Skeletal muscle satellite cell (primary cell): Measurements from ENCODE around the gene HNF4A. TPM values are rescaled to one million over a fixed set of nuclear protein-coding genes. Genes with fewer than 3 reads are reported as not detected.
"Not testable (repeated sequence)": the region's sequence is repeated elsewhere in the genome, so short reads cannot be mapped to it uniquely, and the experiment has no call there.

Experiments
- H3K27me3 ChIP-seq: 2 replicates; pipeline ENCODE4 v1.7.0; 2013; ENCODE audit warnings: low read length; ENCODE audit not compliant: control insufficient read depth, insufficient read depth
- H3K36me3 ChIP-seq: 2 replicates; pipeline ENCODE4 v1.7.0; 2013; ENCODE audit warnings: mild to moderate bottlenecking, control low read depth, low read length; ENCODE audit not compliant: insufficient read depth
- H3K4me1 ChIP-seq: 2 replicates; pipeline ENCODE4 v1.7.0; 2013; ENCODE audit warnings: low read length; ENCODE audit not compliant: control insufficient read depth, insufficient read depth
- H3K4me2 ChIP-seq: 2 replicates; pipeline ENCODE4 v1.7.0; 2013; ENCODE audit warnings: mild to moderate bottlenecking, low read length
- H3K4me3 ChIP-seq: 2 replicates; pipeline ENCODE4 v1.7.0; 2013; ENCODE audit warnings: low read length
- H3K9ac ChIP-seq: 2 replicates; pipeline ENCODE4 v1.7.0; 2013; ENCODE audit warnings: mild to moderate bottlenecking, low read depth, low read length, moderate library complexity
- H3K9me3 ChIP-seq: replicated peaks from 2 replicates; pipeline ENCODE4 v1.7.0; 2013; ENCODE audit warnings: mild to moderate bottlenecking, control low read depth, low read length
- total RNA-seq: library from RNA; depleted of rRNA; stranded (reverse); fragments of >200 nt; gene quantifications from 2 replicates; pipeline ENCODE4 v1.2.3, GENCODE V29; 2012; rRNA removed

Gene HNF4A
- total RNA-seq = not detected in 2 replicates

DNA sequence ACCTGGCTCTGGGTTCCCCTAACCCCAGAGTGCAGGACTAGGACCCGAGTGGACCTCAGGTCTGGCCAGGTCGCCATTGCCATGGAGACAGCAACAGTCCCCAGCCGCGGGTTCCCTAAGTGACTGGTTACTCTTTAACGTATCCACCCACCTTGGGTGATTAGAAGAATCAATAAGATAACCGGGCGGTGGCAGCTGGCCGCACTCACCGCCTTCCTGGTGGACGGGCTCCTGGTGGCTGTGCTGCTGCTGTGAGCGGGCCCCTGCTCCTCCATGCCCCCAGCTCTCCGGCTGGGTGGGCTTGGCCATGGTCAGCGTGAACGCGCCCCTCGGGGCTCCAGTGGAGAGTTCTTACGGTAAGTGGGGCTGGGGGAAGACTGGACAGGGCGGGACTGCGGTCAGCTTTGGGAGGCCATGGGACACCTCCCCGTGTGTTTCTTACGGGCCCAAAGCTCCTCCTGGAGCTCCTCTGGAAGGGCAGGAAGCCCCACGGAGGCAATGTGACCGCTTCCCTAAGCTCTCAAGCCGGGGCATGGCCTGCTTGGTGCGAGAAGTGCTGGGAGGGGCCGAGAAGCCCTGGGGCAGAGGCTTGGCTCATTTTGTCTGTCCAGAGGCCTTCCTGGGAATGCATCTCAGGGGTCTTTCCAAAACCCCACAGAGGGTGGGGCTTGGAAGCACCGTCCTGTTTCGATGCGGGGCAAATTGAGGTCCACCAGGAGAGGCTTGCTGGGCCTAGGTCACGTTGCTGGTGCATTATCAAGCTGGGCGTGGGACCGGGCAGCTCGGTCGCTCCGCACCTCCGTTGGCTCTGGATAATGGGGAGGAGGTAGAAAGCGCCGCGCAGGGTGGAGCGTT lies at the start of gene HNF4A:
HNF4A (plus strand) TSS at position 202 of the 855 bp plus-strand sequence; CDS start at position 308, 106 bp downstream.
- Histone ChIP-seq H3K36me3 (no peaks in the 10 kb centered on the region), H3K4me2 (no peak within 1 kb of the TSS), H3K4me3 (no peak within 1 kb of the TSS), H3K9me3 (no peaks in the 10 kb centered on the region), H3K27me3 (peaks cover 69% of the 10 kb centered on the region), H3K4me1 (no peaks in the 10 kb centered on the region), H3K9ac (no peak within 1 kb of the TSS)

DNA sequence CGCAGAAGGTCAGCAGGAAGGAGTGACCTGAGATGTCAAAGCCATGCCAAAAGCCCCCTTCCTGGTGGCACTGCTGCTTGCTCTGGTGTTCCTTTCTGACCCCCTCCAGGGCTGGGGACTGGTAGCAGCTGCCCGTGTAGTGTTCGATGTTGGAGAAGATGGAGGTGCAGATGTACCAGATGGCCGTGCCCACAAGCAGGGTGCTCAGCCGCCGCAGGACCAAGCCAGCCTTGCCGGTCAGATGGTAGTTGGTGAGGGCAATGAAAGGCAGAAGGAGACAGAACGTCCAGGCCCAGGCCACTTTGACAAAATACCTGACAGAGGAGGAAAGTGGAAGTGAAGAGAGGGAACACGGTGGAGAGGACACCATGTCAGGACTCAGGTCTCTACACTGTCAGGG lies 48.6 kb upstream of the HNF4A start:
- no peaks in the 10 kb centered on the region for H3K36me3 ChIP-seq
- H3K4me3 ChIP-seq = no peak overlapping the region
- H3K27me3 ChIP-seq = no peaks in the 10 kb centered on the region
- H3K4me1 ChIP-seq = peaks cover 6% of the 10 kb centered on the region
- H3K9me3 ChIP-seq = no peaks in the 10 kb centered on the region
- H3K9ac ChIP-seq = no peak overlapping the region
- H3K4me2 ChIP-seq = no peak overlapping the region

DNA sequence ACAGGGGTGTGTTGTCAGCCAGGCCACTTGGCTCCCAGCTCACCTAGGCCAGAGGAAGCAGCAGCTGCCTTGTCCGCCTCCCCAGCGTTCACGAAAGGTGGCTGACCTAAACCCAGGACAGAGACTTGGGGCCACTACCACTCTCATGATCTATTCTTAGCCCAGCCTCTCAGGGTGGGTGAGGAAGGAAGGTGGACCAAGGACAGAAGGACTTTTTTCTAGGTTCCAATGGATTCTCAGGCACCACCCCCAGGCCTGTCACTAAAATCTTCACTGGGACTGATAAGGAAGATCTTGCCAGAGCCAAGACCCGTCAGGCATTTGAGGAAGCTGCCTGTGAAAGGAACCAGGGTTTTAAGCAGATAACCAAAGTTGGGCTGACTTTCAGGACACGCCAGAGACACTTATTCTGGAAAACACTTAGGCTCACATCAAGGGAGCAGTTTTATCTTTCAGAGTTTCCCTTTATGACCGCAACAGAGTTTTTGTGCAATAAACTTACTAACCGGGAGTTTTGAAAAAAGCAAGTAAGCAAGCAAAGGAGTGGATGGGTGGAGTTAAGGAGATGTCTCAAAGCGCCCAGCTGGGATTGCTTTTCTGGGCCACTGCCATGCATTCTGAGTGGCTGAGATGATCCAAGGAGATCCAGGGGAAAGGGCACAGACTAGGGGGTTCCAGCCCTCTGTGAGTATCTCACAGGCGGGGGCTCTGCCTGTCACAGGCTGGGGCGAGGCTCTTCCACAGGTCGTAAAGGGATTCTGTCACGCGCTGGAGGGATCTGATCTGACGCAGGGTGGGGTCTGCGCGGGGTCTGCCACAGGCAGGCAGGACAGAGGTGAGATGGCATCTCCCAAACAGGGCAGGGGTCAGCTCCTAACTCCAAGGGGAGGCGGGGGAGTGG lies 45.5 kb upstream of the HNF4A start:
- peak overlapping the region; percentile 99 for H3K4me2 ChIP-seq
- no peaks in the 10 kb centered on the region for H3K36me3 ChIP-seq
- H3K27me3 ChIP-seq = peaks cover 3% of the 10 kb centered on the region
- H3K9me3 ChIP-seq = no peaks in the 10 kb centered on the region
- peak overlapping the region; percentile 98 for H3K4me3 ChIP-seq
- H3K4me1 ChIP-seq = peaks cover 6% of the 10 kb centered on the region
- H3K9ac ChIP-seq = peak overlapping the region; percentile 85

DNA sequence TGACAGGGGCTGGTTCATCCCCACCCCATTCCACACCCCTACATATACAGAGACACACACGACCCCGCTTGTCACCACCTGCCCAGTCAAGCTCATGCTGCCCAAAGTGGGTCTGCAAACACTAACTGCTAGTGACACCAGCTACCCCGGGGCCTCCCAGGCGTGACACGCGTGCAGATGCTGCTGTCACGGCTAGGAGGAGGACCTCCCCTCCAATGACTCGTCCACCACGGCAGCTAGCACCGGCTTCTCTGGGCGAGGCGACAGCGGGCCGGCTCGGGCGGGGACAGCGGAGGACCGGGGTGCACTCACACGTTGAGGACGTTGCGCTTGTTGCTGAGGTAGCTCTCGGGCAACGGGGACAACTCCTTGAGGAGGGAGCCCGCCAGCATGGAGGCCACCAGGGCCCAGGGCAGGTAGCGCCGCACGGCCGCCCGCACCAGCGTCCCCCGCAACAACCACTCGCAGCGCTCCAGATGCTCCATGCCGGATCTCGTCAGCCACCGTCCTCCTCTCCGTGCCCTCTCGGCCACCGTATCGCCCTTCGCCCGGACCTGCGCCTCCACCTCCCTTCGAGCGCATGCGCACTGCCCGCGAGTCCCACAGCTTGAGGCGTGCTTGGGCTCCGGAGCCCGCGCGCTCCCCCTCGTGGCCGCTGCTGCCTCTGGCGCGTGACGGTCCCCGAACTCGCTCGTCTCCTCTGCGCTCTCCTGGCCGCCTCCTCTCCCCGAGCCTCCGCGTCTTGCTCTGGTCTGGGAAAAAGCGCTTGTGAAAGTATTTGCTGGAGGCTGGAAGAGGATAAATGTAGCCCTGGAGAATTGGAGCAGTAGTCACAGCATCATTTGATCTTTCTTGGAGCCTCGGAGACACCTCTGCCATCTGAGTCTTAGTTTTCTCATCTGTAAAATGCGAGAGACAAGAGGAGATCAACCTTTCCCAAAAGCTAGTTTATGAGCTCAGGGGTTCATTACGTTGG lies 44.5 kb upstream of the HNF4A start, which contains the start of gene FITM2:
FITM2 (minus strand) TSS at position 539 of the 976 bp plus-strand sequence; CDS start at position 485, 54 bp downstream.
- Histone ChIP-seq H3K9ac (peak within 1 kb of the TSS; percentile 85), H3K4me2 (peak within 1 kb of the TSS; percentile 99), H3K4me3 (peak within 1 kb of the TSS; percentile 98), H3K27me3 (peaks cover 3% of the 10 kb centered on the region), H3K4me1 (peaks cover 6% of the 10 kb centered on the region), H3K9me3 (no peaks in the 10 kb centered on the region), H3K36me3 (no peaks in the 10 kb centered on the region)

DNA sequence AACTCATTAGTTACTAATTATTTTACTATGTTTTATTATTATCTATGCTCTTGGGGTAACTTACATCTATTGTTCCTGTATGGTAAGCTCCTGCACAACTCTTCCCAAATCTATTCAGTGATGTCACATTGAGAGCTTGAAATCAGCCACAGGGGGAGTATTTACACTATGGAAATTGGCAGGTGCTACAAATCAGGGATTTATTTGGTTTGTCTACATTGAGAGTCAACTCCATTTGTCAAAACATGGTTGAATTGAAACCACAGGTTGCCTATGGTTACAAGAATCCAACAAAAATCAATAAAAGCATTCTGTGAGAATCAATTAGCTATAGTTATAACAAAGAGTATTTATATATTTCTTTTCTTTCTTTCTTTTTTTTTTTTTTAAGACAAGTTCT lies 40.6 kb upstream of the HNF4A start:
- H3K36me3 ChIP-seq = no peaks in the 10 kb centered on the region
- H3K27me3 ChIP-seq = peaks cover 15% of the 10 kb centered on the region
- H3K4me1 ChIP-seq = peaks cover 2% of the 10 kb centered on the region
- H3K9ac ChIP-seq = no peak overlapping the region
- H3K9me3 ChIP-seq = no peaks in the 10 kb centered on the region
- H3K4me2 ChIP-seq = no peak overlapping the region
- no peak overlapping the region for H3K4me3 ChIP-seq

DNA sequence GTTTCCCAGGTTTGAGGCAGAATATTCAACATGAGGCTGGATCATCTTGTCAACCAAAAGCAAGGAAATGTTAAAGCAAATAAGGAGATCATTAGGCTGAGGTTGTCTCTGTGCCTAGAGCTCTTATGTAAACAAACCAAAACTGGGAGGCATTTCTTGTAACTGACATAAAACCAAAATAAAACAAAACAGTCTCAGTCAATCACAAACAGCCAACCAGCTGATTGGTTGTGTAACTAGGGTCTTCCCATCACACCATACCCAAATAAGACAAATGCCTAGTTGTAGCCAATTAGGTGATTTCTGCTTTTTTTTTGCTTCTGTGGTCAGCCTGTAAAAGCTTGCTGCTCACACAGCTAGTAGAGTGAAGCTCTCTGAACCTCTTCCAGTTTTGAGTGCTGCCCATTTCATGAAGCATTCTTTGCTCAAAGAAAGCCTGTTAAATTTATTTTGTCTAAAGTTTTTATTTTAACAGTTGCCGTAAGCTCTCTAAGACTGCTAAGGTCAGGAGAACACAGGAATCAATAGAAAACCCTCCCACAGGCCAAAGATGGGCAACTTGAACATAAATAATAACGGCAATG lies 35.6 kb upstream of the HNF4A start:
- Histone ChIP-seq H3K4me1 (no peaks in the 10 kb centered on the region), H3K4me2 (no peak overlapping the region), H3K4me3 (no peak overlapping the region), H3K27me3 (peaks cover 15% of the 10 kb centered on the region), H3K9ac (no peak overlapping the region), H3K9me3 (no peaks in the 10 kb centered on the region), H3K36me3 (no peaks in the 10 kb centered on the region)

DNA sequence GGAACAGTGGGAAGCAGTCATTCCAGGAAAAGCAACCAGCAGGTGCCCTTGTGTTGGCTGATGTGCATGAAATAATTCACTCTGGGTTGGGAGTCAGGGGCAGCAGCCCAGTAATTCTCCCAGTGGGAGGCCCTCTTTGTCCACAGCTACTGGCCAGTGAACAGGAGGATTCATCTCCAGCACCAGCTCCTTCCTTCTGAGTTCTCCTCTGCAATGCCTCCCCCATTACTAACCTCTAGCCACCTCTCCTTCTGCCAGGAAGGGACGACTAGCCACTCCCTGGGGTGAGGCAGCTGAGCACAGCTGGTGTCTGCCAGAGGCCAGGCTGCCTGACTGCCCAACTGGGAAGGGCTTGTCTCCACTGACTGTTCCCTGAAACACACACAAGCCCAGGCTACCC lies 31.2 kb upstream of the HNF4A start:
- H3K4me3 ChIP-seq = no peak overlapping the region
- peaks cover 6% of the 10 kb centered on the region for H3K27me3 ChIP-seq
- no peak overlapping the region for H3K4me2 ChIP-seq
- no peaks in the 10 kb centered on the region for H3K9me3 ChIP-seq
- no peak overlapping the region for H3K9ac ChIP-seq
- H3K4me1 ChIP-seq = no peaks in the 10 kb centered on the region
- no peaks in the 10 kb centered on the region for H3K36me3 ChIP-seq

DNA sequence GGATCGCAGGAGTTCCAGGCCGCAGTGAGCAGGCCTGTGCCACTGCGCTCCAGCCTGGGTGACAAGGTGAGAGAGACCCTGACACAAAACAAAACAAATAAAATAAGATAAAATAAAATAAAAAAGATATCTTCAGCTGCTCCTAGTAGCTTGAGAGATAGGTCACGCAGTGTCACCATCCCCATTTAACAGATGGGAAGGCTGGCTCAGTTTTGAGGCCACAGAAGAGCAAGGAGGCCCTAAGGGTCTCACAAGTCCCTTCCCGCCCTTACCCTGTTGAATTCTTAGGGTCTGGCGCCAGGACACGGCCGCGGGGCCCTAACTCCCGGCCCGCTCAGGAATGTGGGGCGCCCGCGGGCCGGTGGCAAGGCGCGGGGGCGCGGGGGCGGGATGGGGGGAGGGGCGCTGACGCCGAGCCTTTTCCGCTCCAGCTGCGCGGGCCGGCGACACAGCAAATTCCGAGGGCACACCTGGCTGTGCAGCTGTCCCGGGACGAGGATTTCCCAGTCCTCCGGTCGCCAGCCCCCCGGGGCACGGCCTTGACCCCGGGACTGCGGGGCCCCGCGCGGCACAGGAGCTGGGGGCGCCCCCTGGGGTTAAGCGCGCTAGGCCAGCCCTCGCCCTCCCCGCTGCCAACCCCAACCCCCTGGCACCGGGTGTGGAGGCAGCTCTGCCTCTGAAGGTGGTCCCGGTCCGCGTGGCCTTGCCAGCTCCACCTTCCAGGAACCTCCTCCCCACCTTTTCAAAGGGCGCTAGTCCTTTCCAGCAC lies 28.9 kb upstream of the HNF4A start:
- Histone ChIP-seq H3K9ac (no peak overlapping the region), H3K4me3 (peak overlapping the region; percentile 56)

DNA sequence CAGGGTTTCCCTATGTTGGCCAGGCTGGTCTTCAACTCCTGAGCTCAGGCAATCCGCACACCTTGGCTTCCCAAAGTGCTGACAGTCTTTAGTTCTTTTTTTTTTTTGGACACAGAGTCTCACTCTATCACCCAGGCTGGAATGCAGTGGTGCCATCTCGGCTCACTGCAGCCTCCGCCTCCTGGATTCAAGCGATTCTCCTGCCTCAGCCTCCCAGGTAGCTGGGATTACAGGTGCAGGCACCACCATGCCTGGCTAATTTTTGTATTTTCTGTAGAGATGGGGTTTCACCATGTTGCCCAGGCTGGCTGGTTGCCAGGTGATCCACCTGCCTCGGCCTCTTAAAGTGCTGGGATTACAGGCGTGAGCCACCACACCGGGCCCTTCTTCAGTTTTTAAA lies 27.8 kb upstream of the HNF4A start:
- H3K4me3 ChIP-seq, H3K9ac ChIP-seq, H3K36me3 ChIP-seq, H3K4me1 ChIP-seq, H3K9me3 ChIP-seq, H3K4me2 ChIP-seq: not testable (repeated sequence)
- H3K27me3 ChIP-seq = peaks cover 24% of the 10 kb centered on the region

More for the DNA sequence above, 28.9 kb upstream of the HNF4A start:
- Histone ChIP-seq H3K4me2 (peak overlapping the region; percentile 75), H3K9me3 (no peaks in the 10 kb centered on the region), H3K36me3 (no peaks in the 10 kb centered on the region), H3K27me3 (peaks cover 14% of the 10 kb centered on the region), H3K4me1 (no peaks in the 10 kb centered on the region)

DNA sequence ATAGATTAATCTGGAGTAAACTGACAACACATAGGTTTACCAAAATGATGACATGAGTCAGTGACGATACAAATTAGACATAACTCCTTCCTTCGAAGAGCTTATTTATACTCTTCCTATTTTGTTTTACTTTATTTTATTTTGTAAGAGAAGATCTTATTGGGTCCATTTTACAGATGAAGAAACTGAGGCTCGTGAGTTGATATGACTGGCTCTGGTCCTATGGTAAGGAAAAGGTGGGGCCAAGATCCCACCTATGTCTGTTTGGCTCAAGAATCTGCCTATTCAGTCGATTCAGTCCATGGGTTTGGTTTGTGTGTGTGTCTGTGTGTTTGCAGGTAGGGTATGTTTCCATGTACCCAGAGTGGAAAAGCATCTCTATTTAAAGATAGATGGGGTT lies 27.1 kb upstream of the HNF4A start:
- H3K9me3 ChIP-seq = no peaks in the 10 kb centered on the region
- H3K36me3 ChIP-seq = no peaks in the 10 kb centered on the region
- H3K9ac ChIP-seq = no peak overlapping the region
- peaks cover 29% of the 10 kb centered on the region for H3K27me3 ChIP-seq
- no peak overlapping the region for H3K4me2 ChIP-seq
- H3K4me3 ChIP-seq = no peak overlapping the region
- no peaks in the 10 kb centered on the region for H3K4me1 ChIP-seq
